Measurements from ENCODE around the gene ATP9B.

Gene ATP9B

DNA sequence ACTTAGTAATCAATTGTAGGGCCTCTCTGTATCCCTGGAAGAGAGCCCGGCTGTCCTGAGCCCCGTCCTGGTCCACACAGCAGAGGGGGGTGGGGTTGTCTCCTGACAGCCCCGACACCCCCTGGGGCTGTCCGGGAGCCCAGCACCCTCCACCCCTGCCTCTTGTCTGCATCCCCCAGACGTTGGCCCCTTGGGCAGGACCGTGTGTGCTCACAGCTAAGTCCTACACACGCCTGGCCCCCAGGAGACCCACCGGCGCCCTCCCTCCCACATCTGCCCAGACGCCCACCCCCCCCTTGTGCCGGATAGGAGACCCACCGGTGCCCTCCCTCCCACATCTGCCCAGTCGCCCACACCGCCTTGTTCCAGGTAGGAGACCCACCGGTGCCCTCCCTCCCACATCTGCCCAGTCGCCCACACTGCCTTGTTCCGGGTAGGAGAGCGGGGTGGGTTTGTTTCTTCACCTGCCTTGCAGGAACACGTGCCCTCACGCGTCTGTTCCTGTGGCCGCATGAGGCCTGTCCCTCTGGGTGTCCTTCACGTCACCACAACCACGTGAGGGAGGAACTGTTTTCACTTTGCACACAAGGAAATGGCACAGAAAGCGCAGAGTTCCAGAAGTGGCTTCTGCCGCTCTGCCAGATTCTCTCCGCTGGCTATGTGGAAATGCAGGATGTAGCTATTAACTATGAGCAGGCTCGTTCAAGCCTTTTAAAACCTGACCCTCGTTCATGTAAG lies 265.5 kb downstream of the ATP9B start:
- FAIRE-seq: no peak

DNA sequence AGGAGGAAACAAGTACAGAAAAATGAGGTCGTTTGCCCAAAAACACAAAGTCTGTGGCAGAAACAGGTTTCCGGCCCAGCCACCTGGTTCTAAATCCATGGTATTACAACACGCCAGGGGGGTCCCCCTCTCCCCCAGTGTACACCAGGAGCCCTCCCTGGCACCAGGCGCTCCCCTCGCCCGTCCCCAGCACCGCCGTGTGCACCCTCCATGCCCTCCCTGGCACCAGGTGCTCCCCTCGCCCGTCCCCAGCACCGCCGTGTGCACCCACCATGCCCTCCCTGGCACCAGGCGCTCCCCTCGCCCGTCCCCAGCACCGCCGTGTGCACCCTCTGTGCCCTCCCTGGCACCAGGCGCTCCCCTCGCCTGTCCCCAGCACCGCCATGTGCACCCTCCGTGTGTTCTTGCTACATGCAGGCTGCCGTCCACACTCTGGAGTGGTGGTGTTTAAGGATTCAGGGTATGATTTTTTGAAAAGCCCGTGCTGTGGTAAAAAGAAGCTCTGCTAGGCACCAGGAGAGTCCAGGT lies 266.7 kb downstream of the ATP9B start:
- FAIRE-seq: no peak

DNA sequence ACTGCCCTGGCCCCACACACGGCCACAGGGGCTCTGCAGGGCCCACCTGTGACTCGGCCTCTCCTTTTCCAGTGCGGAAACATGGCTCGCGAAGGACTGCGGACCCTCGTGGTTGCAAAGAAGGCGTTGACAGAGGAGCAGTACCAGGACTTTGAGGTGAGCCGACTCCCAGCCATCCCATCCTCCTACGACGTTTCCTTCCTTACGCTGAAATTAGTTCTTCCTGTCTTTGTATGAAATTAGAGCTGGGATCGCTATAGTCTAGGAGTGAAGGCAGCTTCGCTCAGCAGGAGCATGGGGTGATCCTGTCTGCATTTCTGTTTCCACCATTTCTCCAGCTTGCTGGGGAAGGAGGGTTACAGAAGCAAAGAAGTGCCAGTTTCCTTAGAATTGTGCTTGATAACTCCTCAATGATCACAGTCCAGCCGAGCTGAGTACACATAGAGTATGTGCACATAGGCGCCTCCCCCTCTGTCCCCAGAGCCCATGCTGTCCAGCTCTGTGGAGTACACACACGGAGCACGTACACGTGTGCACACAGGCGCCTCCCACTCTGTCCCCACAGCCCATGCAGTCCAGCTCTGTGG lies 267.5 kb downstream of the ATP9B start:
- FAIRE-seq: no peak

DNA sequence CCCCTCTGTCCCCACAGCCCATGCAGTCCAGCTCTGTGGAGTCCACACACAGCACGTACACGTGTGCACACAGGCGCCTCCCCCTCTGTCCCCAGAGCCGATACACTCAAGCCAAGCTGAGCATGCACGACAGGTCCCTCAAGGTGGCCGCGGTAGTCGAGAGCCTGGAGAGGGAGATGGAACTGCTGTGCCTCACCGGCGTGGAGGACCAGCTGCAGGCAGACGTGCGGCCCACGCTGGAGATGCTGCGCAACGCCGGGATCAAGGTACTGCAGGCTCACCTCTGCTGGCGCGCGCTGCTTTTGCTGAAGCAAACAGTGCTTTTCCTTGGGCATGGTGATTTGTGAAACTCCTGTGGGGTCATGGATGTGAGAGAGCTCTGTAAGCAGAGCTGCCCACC lies 268.0 kb downstream of the ATP9B start:
- FAIRE-seq: no peak

DNA sequence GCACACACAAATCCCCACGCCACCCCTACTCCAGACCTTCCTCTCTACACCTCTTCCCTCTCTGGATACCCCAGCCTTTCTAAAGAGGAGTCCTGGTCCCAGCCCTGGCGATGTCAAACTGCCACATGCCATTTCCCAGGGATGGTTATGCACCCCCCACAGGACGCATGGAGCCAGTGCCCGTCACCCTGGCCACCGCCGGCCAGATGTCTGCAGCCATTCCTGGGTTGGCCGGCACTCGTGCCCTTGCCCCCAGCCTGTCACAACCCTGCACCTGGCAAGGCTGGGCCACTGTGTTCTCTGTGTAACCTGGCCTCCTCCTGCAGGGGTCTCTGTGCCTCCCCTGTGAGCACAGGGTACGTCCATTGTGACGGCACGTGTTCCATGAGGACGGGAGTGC lies 268.4 kb downstream of the ATP9B start:
- FAIRE-seq: no peak

DNA sequence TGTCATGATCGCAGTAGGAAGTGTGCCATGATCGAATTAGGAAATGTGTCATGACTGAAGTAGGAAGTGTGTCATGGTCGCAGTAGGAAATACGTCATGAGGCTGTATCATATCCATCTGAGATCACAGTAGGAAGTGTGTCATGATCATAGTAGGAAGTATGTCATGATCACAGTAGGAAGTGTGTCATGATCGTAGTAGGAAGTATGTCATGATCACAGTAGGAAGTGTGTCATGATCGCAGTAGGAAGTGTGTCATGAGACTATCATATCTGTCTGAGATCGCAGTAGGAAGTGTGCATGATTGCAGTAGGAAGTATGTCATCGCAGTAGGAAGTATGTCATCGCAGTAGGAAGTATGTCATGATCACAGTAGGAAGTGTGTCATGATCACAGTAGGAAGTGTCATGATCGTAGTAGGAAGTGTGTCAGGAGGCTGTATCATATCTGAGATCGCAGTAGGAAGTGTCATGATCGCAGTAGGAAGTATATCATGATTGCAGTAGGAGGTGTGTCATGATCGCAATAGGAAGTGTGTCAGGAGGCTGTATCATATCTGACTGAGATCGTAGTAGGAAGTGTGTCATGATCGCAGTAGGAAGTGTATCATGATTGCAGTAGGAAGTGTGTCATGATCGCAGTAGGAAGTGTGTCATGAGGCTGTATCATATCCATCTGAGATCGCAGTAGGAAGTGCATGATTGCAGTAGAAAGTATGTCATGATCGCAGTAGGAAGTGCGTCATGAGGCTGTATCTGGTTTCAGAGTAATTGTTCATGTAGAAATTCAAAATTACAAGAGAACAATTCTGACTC lies 270.1 kb downstream of the ATP9B start:
- no peak for FAIRE-seq

DNA sequence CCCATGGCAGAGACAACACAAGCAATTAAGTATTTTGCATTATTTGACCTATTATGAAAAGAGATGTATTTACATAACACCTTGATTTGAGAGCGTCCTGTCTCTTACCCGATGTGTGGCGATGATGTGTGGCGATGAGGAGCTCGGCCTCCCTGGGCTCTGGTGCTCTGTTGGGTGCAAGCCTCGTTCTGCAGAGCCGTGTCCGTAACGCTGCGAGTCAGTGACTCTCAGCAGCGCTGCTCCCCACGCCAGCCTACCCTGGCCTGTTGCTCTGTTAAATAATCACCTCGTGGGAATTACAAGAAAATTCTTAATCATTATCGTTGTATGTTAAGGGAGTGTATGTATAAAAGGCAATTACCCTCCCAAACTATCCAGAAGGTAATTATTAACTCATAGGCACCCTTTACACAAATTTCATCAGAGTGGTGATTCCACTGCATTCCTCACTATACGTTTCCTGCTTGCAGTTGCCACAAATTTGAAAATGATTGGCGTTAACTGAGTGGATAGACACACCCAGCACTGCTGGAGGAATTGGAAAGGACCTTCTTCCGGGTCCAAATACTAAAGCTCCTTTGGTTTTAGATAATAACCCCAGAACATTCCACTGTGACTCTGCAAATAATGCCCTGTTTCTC lies 274.5 kb downstream of the ATP9B start:
- FAIRE-seq: no peak

DNA sequence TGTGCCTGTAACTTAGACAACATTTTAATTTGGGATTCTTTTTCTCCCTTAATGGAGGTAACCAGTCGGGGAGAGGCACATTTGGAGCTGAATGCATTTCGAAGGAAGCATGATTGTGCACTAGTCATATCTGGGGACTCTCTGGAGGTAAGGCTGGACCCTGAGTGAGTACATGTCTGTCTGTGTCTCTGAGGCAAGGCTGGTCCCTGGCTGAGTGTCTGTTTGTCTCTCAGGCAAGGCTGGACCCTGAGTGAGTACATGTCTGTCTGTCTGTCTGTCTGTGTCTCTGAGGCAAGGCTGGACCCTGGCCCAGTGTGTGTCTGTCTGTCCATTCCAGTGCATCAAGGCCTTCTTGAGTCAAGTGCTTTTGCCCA lies 275.0 kb downstream of the ATP9B start:
- no peak for FAIRE-seq

DNA sequence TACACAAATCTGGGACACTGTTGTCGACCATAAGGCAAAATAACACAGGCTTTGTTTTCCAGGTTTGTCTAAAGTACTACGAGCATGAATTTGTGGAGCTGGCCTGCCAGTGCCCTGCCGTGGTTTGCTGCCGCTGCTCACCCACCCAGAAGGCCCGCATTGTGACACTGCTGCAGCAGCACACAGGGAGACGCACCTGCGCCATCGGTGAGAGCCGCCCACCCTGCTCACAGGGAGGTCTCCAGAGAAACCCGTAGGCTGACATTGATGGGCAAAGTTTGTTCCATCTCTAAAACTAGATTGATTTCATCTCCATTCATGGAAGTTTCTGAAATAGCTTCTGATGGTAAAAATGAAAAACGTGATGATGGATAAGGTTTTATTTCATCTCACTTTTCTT lies 276.2 kb downstream of the ATP9B start:
- FAIRE-seq: no peak

DNA sequence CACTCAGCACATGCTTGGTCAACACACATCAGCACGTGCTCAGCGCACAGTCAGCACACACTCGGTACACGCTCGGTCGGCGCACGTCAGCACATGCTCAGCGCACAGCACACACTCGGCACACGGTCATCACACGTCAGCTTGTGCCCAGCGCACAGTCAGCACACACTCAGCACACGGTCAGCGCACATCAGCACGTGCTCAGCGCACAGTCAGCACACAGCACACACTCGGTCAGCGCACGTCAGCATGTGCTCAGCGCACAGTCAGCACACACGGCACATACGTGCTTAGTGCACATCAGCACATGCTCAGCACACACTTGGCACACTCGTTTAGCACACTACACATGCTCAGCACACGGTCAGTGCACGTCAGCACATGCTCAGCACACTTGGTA lies 276.8 kb downstream of the ATP9B start:
- FAIRE-seq: no peak

DNA sequence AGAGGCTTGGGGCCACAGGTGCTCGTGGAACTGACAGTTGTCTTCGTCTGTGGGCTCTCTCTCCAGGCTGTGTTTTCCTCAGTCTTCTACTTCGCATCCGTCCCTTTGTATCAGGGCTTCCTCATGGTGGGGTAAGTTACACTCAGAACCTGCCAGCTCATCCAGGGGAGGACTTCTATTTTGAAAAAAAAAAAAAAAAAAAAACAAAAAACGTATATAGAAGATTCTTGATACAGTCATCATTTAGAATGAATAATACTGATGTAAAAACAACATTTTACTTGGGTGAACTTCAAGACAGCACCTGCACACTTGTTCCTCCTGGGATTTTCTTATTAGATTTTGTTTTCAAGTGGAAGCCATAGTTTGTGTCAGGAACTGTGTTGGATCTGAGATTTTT lies 278.9 kb downstream of the ATP9B start:
- FAIRE-seq: no peak

DNA sequence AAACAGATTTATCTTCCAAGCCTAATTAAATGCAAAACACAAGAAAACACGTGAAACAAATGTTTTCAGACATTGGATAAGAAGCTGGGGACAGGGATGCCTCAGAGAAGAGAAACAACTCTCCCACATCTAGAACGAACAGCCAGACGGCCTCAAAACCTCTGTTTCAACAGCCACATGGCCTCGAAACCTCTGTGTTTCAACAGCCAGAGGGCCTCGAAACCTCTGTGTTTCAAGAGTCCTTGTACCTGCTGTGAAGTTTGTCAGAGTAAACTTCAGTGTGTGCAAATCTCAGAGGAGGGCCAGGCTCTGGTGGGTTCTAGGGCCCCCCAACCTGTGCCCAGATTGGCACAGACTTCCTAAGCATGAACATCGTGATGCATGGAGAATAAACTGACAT lies 283.2 kb downstream of the ATP9B start:
- FAIRE-seq: no peak

DNA sequence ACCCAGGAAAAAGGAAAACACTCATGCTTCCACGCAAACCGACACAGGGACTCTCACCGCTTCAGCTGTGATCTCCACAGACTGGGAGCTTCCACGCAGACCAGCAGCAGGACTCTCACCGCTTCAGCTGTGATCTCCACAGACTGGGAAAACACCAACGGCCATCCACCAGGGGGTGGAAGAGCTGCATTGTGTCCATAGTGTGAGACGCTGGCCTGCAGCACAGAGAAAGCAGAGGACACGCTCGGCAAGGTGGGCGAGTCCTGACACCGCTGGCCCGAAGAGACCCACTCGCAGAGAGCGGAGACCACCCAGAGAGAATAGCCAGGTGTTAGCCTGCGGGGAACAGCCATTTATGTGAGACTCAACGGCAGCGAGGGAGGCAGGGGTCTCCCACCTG lies 284.1 kb downstream of the ATP9B start:
- FAIRE-seq: no peak

DNA sequence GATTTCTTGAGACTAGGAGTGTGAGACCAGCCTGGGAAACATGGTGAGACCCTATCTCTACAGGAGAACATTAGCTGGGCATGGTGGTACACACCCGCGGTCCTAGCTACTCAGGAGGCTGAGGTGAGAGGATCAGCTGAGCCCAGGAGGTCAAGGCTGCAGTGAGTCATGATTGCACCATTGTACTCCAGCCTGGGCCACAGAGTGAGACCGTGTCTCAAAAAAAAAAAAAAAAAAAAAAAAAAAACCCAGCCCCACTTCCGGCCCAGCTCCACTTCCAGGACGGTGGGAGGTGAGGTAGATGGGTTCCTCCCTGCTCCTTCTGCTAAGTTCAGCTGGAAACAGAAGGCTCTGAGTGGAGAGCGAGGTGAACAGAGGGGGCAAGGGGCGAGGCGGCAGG lies 285.2 kb downstream of the ATP9B start:
- no peak for FAIRE-seq

DNA sequence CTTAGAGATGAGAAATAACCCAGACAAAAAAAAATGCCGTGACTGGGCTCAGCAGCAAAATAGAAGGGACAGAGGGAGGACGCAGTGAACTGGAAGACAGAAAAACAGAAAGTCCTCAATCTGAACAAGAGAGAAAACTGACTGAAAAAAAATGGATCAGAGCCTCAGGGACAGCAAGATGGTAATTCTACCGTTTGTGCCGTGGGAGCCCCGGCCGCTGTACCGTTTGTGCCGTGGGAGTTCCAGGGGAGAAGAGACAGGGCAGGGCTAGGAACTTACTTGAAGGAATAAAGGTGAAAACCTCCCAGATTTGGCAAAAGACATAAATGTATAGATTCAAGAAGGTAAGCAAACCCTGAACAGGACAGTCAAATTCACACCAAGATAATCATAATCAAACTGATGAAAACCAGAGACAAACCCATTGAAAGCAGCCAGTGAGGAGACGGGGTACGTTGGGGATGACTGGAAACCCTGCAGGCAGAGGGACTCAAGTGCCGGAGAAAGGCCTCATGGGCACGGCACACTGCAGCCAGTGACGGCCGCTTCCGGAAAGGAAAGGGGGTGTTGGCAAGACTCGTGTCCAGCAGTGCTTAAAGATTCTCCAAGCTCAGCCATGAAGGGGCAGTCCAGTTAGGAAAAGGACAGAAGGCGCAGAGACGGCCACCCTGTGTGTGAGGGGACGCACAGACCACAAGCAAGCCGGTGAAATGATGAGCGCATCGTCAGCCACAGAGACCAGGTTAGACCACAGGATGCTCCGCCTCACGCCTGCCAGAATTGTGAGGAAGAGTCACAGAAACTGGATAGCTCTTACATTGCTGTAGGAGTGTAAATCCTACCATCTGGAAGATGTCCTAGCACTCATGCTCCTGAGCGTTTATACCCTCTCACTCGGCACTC lies 286.5 kb downstream of the ATP9B start:
- no peak for FAIRE-seq

DNA sequence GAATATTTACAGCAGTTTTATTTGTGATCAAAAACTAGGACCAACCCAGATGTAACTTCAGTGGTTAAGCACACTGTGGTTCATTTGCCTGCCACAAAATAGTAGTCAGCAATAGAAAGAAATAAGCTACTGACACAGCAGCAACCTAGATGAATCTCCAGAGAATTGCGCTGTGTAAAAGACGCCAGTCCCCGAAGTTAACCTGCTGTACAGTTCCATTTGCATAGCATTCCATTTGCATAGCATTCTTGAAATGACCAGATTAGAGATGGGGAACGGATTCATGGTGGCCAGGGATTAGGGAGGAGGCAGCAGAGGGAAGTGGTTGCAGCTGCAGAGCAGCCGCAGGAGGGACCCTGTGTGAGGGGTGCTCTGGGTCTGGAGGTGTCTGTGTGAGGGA lies 287.2 kb downstream of the ATP9B start:
- no peak for FAIRE-seq

DNA sequence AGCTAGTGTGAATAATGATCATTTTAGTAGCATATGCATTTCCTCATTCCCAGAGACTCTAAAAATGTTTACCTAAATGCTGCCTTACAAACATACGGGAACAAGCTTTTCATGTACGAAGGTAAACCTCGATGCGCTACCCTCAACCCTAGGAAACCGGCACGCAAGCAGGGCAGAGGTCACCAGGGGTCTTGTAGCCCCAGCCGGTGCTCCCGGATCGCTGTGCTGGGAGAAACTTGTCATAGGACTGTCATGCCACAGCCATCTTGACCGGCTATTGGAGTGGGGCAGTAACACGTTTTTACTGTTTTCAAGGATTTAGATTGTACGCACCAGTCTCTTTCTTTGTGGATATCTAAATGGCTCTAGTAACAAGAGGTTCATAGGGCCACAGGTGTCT lies 291.7 kb downstream of the ATP9B start:
- FAIRE-seq: no peak

DNA sequence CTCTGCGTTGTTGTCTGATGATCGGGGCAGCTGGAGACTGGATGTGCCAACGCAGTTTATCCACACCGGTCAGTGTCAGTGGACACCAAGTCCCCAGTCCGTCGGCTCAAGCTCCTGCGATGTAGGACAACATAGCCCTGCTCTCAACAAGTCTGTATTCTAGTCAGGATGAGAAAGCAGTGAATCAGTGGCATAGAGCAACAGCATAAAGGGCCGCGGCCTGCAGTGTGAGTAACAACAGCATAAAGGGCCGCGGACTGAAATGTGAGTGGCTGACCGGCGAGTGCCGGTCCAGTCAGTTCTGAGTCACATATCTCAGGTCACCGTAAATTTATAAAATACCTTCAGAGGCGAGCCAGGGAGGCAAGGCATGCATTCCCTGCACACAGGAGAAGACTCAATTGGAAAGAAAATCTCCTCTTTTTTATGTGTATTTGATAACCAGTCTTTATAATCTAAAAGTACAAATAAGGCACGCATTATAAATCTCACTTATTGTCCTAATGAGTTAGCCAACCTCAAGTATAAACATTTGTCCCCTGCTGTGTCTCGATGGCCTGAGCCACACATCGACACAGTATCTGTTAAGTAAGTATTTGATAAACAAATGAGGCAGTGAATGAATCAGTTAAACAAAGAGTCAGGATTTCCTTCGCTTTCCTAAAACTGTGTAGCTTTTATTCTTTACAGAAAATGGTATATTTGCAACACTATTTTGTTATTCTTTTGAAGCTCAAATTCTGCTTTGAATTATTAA lies 292.8 kb downstream of the ATP9B start:
- FAIRE-seq: no peak

DNA sequence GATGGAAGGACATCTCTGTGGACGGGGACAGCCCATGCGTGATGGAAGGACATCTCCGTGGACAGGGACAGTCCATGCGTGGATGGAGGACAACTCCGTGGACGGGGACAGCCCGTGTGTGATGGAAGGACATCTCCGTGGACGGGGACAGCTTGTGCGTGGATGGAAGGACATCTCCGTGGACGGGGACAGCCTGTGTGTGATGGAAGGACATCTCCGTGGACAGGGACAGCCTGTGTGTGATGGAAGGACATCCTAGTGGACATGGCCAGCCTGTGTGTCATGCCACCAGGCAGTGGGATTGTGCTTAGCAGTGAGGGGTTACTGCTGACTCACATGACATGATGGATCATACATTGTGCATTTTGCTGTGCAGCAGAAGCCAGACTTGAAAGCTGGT lies 296.5 kb downstream of the ATP9B start:
- FAIRE-seq: no peak

DNA sequence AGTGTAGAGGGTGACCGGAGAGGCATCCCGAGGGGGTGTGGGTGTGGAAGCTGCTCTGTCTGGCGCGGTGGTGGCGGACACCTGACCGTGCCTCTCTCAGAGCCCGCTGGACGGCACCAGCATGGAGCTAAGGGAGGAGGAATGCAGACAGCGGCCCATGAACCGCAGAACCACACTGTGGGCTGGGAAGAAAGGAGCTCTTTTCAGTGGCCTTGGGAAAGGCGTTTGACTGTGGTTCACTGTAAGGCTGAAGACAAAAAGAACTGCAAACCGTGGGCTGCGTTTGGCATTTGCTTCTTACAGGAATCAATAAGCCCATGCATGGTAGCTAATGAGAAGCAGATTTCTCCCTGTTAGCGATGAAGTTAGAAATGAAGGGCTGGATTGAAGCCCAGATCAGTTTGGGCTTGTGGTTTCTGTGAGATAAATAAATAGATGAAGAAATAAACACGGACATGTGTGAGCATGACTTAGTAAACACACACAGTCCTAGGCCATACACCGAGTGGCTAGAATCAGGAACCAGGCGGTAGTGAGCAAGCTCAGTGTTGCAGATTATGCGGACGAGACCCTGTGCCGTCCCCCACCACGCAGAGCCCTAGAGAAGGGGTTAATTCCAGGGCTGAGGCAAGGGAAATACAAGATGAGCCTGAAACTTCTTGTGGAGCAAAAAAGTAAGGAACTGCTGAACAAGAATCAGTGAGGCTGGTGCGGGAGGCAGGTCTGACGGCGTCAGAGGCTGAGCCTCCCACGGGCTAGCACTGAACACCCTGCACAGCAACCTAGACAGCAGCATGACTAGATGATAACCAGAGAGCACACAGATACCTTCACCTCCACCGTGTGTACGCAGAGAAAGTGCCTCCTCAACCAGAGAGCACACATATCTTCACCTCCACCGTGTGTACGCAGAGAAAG lies 297.2 kb downstream of the ATP9B start:
- FAIRE-seq: no peak

All from colon (tissue), 2 donors.